ENCODE measurements around the gene ADAM8. TPM values are rescaled to one million over a fixed set of nuclear protein-coding genes. Genes with fewer than 3 reads are reported as not detected.

The ADAM8 gene
- total RNA-seq, 1 donor from 2014 or later = 123 TPM

GRCh38 chr10:133221331-133221730, 55.3 kb downstream of the ADAM8 start:
- no peak for TF ChIP-seq CTCF (IDR thresholded peaks at IDR 0.05; ENCODE audit: insufficient read depth, low read length, poor library complexity, severe bottlenecking)
- H3K27me3 ChIP-seq (ENCODE audit: control insufficient read depth, insufficient read depth, low read length) = peaks cover 51% of the 10 kb centered on the region
- H3K4me3 ChIP-seq (ENCODE audit: low read depth, low read length) = no peak overlapping the region
- H3K36me3 ChIP-seq (ENCODE audit: control insufficient read depth, insufficient read depth, low read length) = no peaks in the 10 kb centered on the region
- DNase-seq (ENCODE audit: low read depth) = no peak

- Histone ChIP-seq H3K4me3 (ENCODE audit: low read depth, low read length) (no peak overlapping the region), H3K27me3 (ENCODE audit: control insufficient read depth, insufficient read depth, low read length) (peaks cover 37% of the 10 kb centered on the region), H3K36me3 (ENCODE audit: control insufficient read depth, insufficient read depth, low read length) (no peaks in the 10 kb centered on the region)
- DNase-seq (ENCODE audit: low read depth) = no peak
- no peak for TF ChIP-seq CTCF (IDR thresholded peaks at IDR 0.05; ENCODE audit: insufficient read depth, low read length, poor library complexity, severe bottlenecking)
Observed at GRCh38 chr10:133219782-133220181, 56.9 kb downstream of the ADAM8 start.

GRCh38 chr10:133218891-133219290, 57.8 kb downstream of the ADAM8 start:
- no peak for DNase-seq (ENCODE audit: low read depth)
- no peak overlapping the region for H3K4me3 ChIP-seq (ENCODE audit: low read depth, low read length)

GRCh38 chr10:133217800-133218589, 58.7 kb downstream of the ADAM8 start:
- no peaks in the 10 kb centered on the region for H3K36me3 ChIP-seq (ENCODE audit: control insufficient read depth, insufficient read depth, low read length)
- TF ChIP-seq CTCF (IDR thresholded peaks at IDR 0.05; ENCODE audit: insufficient read depth, low read length, poor library complexity, severe bottlenecking) = no peak
- H3K27me3 ChIP-seq (ENCODE audit: control insufficient read depth, insufficient read depth, low read length) = peaks cover 21% of the 10 kb centered on the region
- no peak for DNase-seq (ENCODE audit: low read depth)
- H3K4me3 ChIP-seq (ENCODE audit: low read depth, low read length) = no peak overlapping the region

More at GRCh38 chr10:133218891-133219290, 57.8 kb downstream of the ADAM8 start:
- Histone ChIP-seq H3K27me3 (ENCODE audit: control insufficient read depth, insufficient read depth, low read length) (peaks cover 28% of the 10 kb centered on the region), H3K36me3 (ENCODE audit: control insufficient read depth, insufficient read depth, low read length) (no peaks in the 10 kb centered on the region)
- TF ChIP-seq CTCF (IDR thresholded peaks at IDR 0.05; ENCODE audit: insufficient read depth, low read length, poor library complexity, severe bottlenecking) = no peak

- TF ChIP-seq CTCF (IDR thresholded peaks at IDR 0.05; ENCODE audit: insufficient read depth, low read length, poor library complexity, severe bottlenecking) = no peak
- Histone ChIP-seq H3K4me3 (ENCODE audit: low read depth, low read length) (no peak overlapping the region), H3K27me3 (ENCODE audit: control insufficient read depth, insufficient read depth, low read length) (peaks cover 21% of the 10 kb centered on the region), H3K36me3 (ENCODE audit: control insufficient read depth, insufficient read depth, low read length) (no peaks in the 10 kb centered on the region)
- DNase-seq (ENCODE audit: low read depth) = no peak
Observed at GRCh38 chr10:133216776-133217175, 59.9 kb downstream of the ADAM8 start.

- no peak overlapping the region for H3K4me3 ChIP-seq (ENCODE audit: low read depth, low read length)
- DNase-seq (ENCODE audit: low read depth) = no peak
- H3K27me3 ChIP-seq (ENCODE audit: control insufficient read depth, insufficient read depth, low read length) = peaks cover 12% of the 10 kb centered on the region
- TF ChIP-seq CTCF (IDR thresholded peaks at IDR 0.05; ENCODE audit: insufficient read depth, low read length, poor library complexity, severe bottlenecking) = no peak
- no peaks in the 10 kb centered on the region for H3K36me3 ChIP-seq (ENCODE audit: control insufficient read depth, insufficient read depth, low read length)
Observed at GRCh38 chr10:133215586-133215985, 61.1 kb downstream of the ADAM8 start.

Measured in kidney epithelial cell (primary cell).